GM12878 (cell line): ENCODE data around the gene PSIP1.

ENCODE experiments used
- CHD2 ChIP-seq: IDR thresholded peaks from 2 replicates; pipeline ENCODE4 v1.6.1; 2011; ENCODE audit warnings: low read depth, low read length, improper control_type of control experiment, borderline replicate concordance
- ELK1 ChIP-seq: IDR thresholded peaks from 2 replicates; pipeline ENCODE4 v1.6.1; 2012; ENCODE audit warnings: low read depth, low read length, improper control_type of control experiment
- EP300 ChIP-seq, 2 experiments: fragments of 150-350 bp in 1 of 2; IDR thresholded peaks; 2 replicates each; pipeline ENCODE4 v1.6.1; 2011 to 2012; ENCODE audit warnings: low read depth in 2 of 2, low read length in 2 of 2, borderline replicate concordance in 1 of 2, improper control_type of control experiment in 1 of 2, inconsistent platforms in 1 of 2; ENCODE audit not compliant: control insufficient read depth in 1 of 2
- ESRRA ChIP-seq: IDR thresholded peaks from 2 replicates; pipeline ENCODE4 v1.6.1; 2012; ENCODE audit warnings: mild to moderate bottlenecking, low read length, improper control_type of control experiment
- EZH2 ChIP-seq: IDR thresholded peaks from 2 replicates; pipeline ENCODE4 v1.6.1; 2012; ENCODE audit warnings: low read depth, mild to moderate bottlenecking, control low read depth, inconsistent platforms, low read length, borderline replicate concordance; ENCODE audit not compliant: control insufficient read depth
- MXI1 ChIP-seq: fragments of 150-350 bp; IDR thresholded peaks from 2 replicates; pipeline ENCODE4 v1.6.1; 2011; ENCODE audit warnings: low read depth, mild to moderate bottlenecking, inconsistent platforms, low read length, improper control_type of control experiment
- SP1 ChIP-seq: IDR thresholded peaks from one replicate; pipeline ENCODE4 v1.6.1; 2011; ENCODE audit warnings: low read depth, low read length
- TCF12 ChIP-seq: IDR thresholded peaks from 2 replicates; pipeline ENCODE4 v1.6.1; 2011; ENCODE audit warnings: low read depth, mild to moderate bottlenecking, low read length
- ZNF217 ChIP-seq: fragments of 450-650 bp; IDR thresholded peaks from 2 replicates; pipeline ENCODE4 v1.6.1; 2017; ENCODE audit warnings: antibody characterized with exemption, mild to moderate bottlenecking
- ZZZ3 ChIP-seq: IDR thresholded peaks from 2 replicates; pipeline ENCODE4 v1.6.1; 2011; ENCODE audit warnings: low read depth; ENCODE audit not compliant: control insufficient read depth, insufficient read length
- TF ChIP-seq, protein P1 (sequence below): fragments of 150-350 bp; IDR thresholded peaks from 2 replicates; pipeline ENCODE4 v1.6.1; 2016; ENCODE audit warnings: low read depth, low read length

DNA sequence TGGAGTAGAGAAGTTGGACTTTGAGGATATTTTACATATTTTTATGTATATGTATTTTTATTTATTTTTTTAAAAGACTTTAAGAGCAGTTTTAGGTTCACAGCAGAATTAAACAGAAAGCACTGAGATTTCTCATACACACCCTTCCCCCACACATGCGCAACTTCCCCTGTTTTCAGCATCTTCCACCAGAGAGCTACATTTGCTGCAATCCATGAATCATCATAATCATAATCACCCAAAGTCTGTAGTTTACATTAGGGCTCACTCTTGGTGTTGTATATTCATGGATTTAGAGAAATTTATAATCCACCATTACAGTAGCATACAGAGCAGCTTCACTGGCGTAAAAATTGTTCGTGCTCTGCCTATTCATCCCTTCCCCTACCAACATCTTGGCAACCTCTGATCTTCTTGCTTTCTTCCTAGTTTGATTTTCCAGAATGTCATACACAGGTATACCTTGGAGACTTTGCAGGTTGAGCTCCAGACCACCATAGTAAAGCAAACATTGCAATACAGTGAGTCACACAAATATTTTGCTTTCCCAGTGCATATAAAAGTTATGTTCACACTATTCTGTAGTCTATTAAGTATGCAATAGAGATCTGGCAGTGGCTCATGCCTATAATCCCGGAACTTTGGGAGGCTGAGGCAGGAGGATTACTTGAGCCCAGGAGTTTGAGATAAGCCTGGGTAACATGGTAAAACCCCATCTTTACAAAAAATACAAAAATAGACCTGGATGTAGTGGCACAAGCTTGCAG lies 32.5 kb upstream of the PSIP1 start:
- TF ChIP-seq SP1 (no peak), ELK1 (no peak), CHD2 (no peak), ZZZ3 (no peak), EZH2 (no peak), MXI1 (no peak), ZNF217 (no peak), ESRRA (no peak), TCF12 (no peak), EP300 (IDR thresholded peaks at IDR 0.05; ENCODE audit: borderline replicate concordance in 1 of 2, control insufficient read depth in 1 of 2, low read depth in 2 of 2, low read length in 2 of 2) (no peak)
- TF ChIP-seq, protein P1, sequence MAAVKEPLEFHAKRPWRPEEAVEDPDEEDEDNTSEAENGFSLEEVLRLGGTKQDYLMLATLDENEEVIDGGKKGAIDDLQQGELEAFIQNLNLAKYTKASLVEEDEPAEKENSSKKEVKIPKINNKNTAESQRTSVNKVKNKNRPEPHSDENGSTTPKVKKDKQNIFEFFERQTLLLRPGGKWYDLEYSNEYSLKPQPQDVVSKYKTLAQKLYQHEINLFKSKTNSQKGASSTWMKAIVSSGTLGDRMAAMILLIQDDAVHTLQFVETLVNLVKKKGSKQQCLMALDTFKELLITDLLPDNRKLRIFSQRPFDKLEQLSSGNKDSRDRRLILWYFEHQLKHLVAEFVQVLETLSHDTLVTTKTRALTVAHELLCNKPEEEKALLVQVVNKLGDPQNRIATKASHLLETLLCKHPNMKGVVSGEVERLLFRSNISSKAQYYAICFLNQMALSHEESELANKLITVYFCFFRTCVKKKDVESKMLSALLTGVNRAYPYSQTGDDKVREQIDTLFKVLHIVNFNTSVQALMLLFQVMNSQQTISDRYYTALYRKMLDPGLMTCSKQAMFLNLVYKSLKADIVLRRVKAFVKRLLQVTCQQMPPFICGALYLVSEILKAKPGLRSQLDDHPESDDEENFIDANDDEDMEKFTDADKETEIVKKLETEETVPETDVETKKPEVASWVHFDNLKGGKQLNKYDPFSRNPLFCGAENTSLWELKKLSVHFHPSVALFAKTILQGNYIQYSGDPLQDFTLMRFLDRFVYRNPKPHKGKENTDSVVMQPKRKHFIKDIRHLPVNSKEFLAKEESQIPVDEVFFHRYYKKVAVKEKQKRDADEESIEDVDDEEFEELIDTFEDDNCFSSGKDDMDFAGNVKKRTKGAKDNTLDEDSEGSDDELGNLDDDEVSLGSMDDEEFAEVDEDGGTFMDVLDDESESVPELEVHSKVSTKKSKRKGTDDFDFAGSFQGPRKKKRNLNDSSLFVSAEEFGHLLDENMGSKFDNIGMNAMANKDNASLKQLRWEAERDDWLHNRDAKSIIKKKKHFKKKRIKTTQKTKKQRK: no peak
